ENCODE data around the gene CHN1.

DNA sequence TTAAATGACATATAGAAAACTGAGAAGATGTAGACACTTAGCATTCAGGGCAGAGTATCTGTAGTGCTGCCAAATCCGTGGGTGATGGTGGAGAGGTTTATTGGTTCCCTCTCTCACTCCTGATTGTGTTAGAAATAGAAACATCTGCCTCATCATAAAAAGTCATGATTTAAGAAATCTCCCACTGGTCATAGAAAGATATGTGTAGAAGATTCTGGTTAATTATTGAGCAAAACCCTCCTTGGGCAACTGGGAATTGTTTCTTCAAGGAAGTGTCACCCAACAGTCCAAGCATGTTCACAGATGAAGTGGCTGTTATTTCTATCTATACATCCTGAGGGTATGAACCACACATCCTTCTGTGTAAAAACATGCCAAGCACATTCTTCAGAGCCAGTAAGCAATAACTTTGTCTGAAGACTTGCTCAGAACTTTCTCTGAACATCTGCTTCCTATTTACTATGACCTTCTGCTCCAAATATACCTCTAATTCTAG is 207.4 kb downstream of the CHN1 start:
- TF ChIP-seq EZH2 (IDR thresholded peaks at IDR 0.05; ENCODE audit: low read length) (no peak), CTCF (optimal IDR thresholded peaks at IDR 0.05 in 1 of 3, IDR thresholded peaks at IDR 0.05 in 1 of 3, conservative IDR thresholded peaks at IDR 0.05 in 1 of 3; ENCODE audit: extremely low read depth in 1 of 3, insufficient read depth in 2 of 3, low read length in 3 of 3) (no peak)
